GM19395 (cell line): ENCODE data around the gene FAM184A.

Experiments used
- ATAC-seq: cut with Tn5 transposase; IDR thresholded peaks from one replicate; pipeline ENCODE4 v1.9.1; 2021; ENCODE audit warnings: mild to moderate bottlenecking, moderate library complexity; ENCODE audit not compliant: unreplicated experiment

FAM184A gene

GRCh38 chr6:118968416-118968815, 110.0 kb downstream of the FAM184A start:
- no peak for ATAC-seq

- ATAC-seq = no peak
Measured at GRCh38 chr6:118967239-118967638, 111.2 kb downstream of the FAM184A start.

- ATAC-seq = no peak
Measured at GRCh38 chr6:118965843-118966370, 112.6 kb downstream of the FAM184A start.

- no peak for ATAC-seq
Measured at GRCh38 chr6:118965371-118965770, 113.1 kb downstream of the FAM184A start.

GRCh38 chr6:118963003-118963402, 115.5 kb downstream of the FAM184A start:
- no peak for ATAC-seq

GRCh38 chr6:118959903-118960302, 118.6 kb downstream of the FAM184A start:
- ATAC-seq = no peak

- ATAC-seq = no peak
Measured at GRCh38 chr6:118953391-118953790, 125.1 kb downstream of the FAM184A start.

- ATAC-seq = no peak
Measured at GRCh38 chr6:118952683-118953082, 125.8 kb downstream of the FAM184A start.

- ATAC-seq = no peak
Measured at GRCh38 chr6:118945217-118945616, 133.2 kb downstream of the FAM184A start.

GRCh38 chr6:118940770-118941169, 137.7 kb downstream of the FAM184A start:
- ATAC-seq = no peak

GRCh38 chr6:118939683-118940082, 138.8 kb downstream of the FAM184A start:
- ATAC-seq = no peak

- ATAC-seq = no peak
Measured at GRCh38 chr6:118935978-118936703, 142.3 kb downstream of the FAM184A start.

GRCh38 chr6:118935331-118935668, 143.2 kb downstream of the FAM184A start:
- ATAC-seq = peak; percentile 24

GRCh38 chr6:118934461-118935330, 143.8 kb downstream of the FAM184A start, which contains the start of gene MCM9:
Gene MCM9 (minus strand): TSS chr6:118935159. CDS start chr6:118931723, 3,436 bp downstream.
- peak; percentile 93 for ATAC-seq

GRCh38 chr6:118933855-118934460, 144.5 kb downstream of the FAM184A start:
- peak; percentile 8 for ATAC-seq

- ATAC-seq = no peak
Measured at GRCh38 chr6:118932421-118932820, 146.0 kb downstream of the FAM184A start.

GRCh38 chr6:118931436-118931835, 147.0 kb downstream of the FAM184A start:
- ATAC-seq = no peak

- no peak for ATAC-seq
Measured at GRCh38 chr6:118930680-118931079, 147.8 kb downstream of the FAM184A start.

GRCh38 chr6:118923035-118923434, 155.4 kb downstream of the FAM184A start:
- no peak for ATAC-seq

GRCh38 chr6:118921084-118921483, 157.4 kb downstream of the FAM184A start:
- ATAC-seq = no peak

- ATAC-seq = no peak
Measured at GRCh38 chr6:118918329-118918725, 160.1 kb downstream of the FAM184A start.
